ENCODE results near the gene MYLIP. TPM values are rescaled to one million over a fixed set of nuclear protein-coding genes. Genes with fewer than 3 reads are reported as not detected.

Gene MYLIP
- polyA plus RNA-seq, 6 donors from 2014 or later: 90.6 to 241 (median 177) TPM

GRCh38 chr6:16136091-16136490 lies 7.2 kb downstream of the MYLIP start:
- Mint-ChIP-seq H3K27me3 (no peaks in the 10 kb centered on the region), H3K27ac (peak overlapping the region in 1 of 6 donors; percentile 45), H3K4me1 (peaks cover 57 to 70% (median 67%) of the 10 kb centered on the region in 3 donors), H3K36me3 (peaks cover 23% of the 10 kb centered on the region in 2 donors), H3K4me3 (peak overlapping the region in 5 of 8 donors; percentile 15 to 78 (median 30)), H3K9me3 (no peaks in the 10 kb centered on the region)
- ATAC-seq (ENCODE audit: low read depth in 2 of 2): no peak
- DNase-seq: no peak

GRCh38 chr6:16136621-16137450 lies 8.0 kb downstream of the MYLIP start:
- Mint-ChIP-seq H3K27me3 (no peaks in the 10 kb centered on the region), H3K4me1 (peaks cover 57 to 70% (median 65%) of the 10 kb centered on the region in 3 donors), H3K9me3 (no peaks in the 10 kb centered on the region), H3K4me3 (peak overlapping the region; percentile 26 to 78 (median 46)), H3K36me3 (peaks cover 28 to 29% of the 10 kb centered on the region in 2 donors), H3K27ac (peak overlapping the region in 1 of 6 donors; percentile 45)
- peak; percentile 21 to 50 for ATAC-seq (ENCODE audit: low read depth in 2 of 2)
- DNase-seq: no peak

DNA sequence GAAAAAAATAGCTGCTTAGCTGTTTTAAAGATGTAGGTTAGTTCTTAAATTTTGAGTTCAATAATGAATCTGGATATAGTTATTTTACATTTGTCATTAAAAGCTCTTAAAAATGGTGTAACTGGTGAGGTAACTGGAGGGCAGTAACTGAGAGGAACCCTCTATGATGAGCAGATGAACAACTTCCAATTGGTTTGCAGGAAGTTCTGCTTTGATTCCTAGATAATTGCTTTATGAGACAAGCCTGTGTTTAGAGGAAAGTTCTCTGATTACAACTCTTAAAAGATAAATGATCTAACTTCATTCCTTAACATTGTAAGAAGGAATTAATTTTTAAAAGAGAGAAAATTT lies 8.5 kb downstream of the MYLIP start:
- ATAC-seq (ENCODE audit: low read depth in 2 of 2): no peak
- H3K9me3 Mint-ChIP-seq: no peaks in the 10 kb centered on the region
- peaks cover 34 to 35% of the 10 kb centered on the region in 2 donors for H3K36me3 Mint-ChIP-seq
- peak overlapping the region in 6 of 8 donors; percentile 40 to 78 (median 56) for H3K4me3 Mint-ChIP-seq
- H3K27ac Mint-ChIP-seq: peak overlapping the region in 1 of 6 donors; percentile 45
- DNase-seq: no peak
- H3K27me3 Mint-ChIP-seq: no peaks in the 10 kb centered on the region
- peaks cover 57 to 69% (median 61%) of the 10 kb centered on the region in 3 donors for H3K4me1 Mint-ChIP-seq

DNA sequence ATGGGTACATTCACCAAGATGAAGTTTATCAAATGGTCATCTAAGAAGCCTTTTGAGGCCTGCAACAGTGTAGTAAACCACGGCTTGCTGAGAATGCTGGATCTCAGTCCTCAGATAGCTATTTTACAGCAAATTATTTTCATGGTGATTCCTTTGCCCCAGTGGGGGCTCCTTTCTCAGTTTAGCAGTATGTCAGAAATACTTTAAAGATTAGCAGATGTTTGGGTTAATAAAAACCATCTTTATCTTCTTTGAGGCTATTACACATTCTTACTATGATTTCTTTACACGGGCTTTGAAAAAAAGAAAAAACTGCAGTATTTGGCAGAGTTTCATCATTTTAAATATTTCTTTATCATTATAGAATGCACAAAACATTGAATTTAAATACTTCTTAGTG lies 10.7 kb downstream of the MYLIP start:
- H3K4me3 Mint-ChIP-seq: no peak overlapping the region
- peaks cover 34 to 36% of the 10 kb centered on the region in 2 donors for H3K36me3 Mint-ChIP-seq
- ATAC-seq (ENCODE audit: low read depth in 2 of 2) (no peak), DNase-seq (no peak)
- H3K27me3 Mint-ChIP-seq: no peaks in the 10 kb centered on the region
- peaks cover 42 to 52% (median 43%) of the 10 kb centered on the region in 3 donors for H3K4me1 Mint-ChIP-seq
- no peaks in the 10 kb centered on the region for H3K9me3 Mint-ChIP-seq
- H3K27ac Mint-ChIP-seq: peak overlapping the region in 1 of 6 donors; percentile 36

- no peaks in the 10 kb centered on the region for H3K9me3 Mint-ChIP-seq
- H3K27me3 Mint-ChIP-seq: no peaks in the 10 kb centered on the region
- DNase-seq (no peak), ATAC-seq (ENCODE audit: low read depth in 2 of 2) (no peak)
- no peak overlapping the region for H3K4me3 Mint-ChIP-seq
- H3K36me3 Mint-ChIP-seq: peaks cover 34 to 46% of the 10 kb centered on the region in 2 donors
- peaks cover 33 to 43% (median 35%) of the 10 kb centered on the region in 3 donors for H3K4me1 Mint-ChIP-seq
- peak overlapping the region in 3 of 6 donors; percentile 0 to 84 (median 83) for H3K27ac Mint-ChIP-seq
These were observed 11.7 kb downstream of the MYLIP start for GRCh38 chr6:16140607-16141006.

- ATAC-seq (ENCODE audit: low read depth in 2 of 2) (no peak), DNase-seq (no peak)
- Mint-ChIP-seq H3K4me1 (peaks cover 28 to 37% (median 34%) of the 10 kb centered on the region in 3 donors), H3K27me3 (no peaks in the 10 kb centered on the region), H3K27ac (peak overlapping the region in 1 of 6 donors; percentile 10), H3K36me3 (peaks cover 34 to 54% of the 10 kb centered on the region in 2 donors), H3K9me3 (no peaks in the 10 kb centered on the region), H3K4me3 (peak overlapping the region in 1 of 8 donors; percentile 21)
These were observed 12.6 kb downstream of the MYLIP start for GRCh38 chr6:16141514-16141913.

DNA sequence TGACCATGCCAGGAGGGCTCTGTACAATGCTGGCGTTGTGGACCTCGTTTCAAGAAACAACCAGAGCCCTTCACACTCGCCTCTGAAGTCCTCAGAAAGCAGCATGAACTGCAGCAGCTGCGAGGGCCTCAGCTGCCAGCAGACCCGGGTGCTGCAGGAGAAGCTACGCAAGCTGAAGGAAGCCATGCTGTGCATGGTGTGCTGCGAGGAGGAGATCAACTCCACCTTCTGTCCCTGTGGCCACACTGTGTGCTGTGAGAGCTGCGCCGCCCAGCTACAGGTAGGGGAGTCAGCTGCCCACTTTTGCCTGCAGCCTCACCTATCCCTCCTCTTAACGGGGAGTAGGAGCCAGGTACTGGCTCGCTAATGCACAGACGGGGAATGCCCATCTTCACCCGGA lies 16.2 kb downstream of the MYLIP start:
- H3K27ac Mint-ChIP-seq: no peak overlapping the region
- H3K9me3 Mint-ChIP-seq: no peaks in the 10 kb centered on the region
- no peaks in the 10 kb centered on the region for H3K27me3 Mint-ChIP-seq
- DNase-seq (no peak), ATAC-seq (ENCODE audit: low read depth in 2 of 2) (peak in 1 of 2 donors; percentile 9)
- H3K36me3 Mint-ChIP-seq: peaks cover 50 to 62% of the 10 kb centered on the region in 2 donors
- no peak overlapping the region for H3K4me3 Mint-ChIP-seq
- H3K4me1 Mint-ChIP-seq: peaks cover 15 to 19% (median 18%) of the 10 kb centered on the region in 3 donors

GRCh38 chr6:16146028-16146427 lies 17.1 kb downstream of the MYLIP start:
- Mint-ChIP-seq H3K27me3 (no peaks in the 10 kb centered on the region), H3K4me1 (peaks cover 5 to 13% (median 13%) of the 10 kb centered on the region in 3 donors), H3K27ac (peak overlapping the region in 1 of 6 donors; percentile 17), H3K36me3 (peaks cover 49 to 63% of the 10 kb centered on the region in 2 donors), H3K9me3 (no peaks in the 10 kb centered on the region), H3K4me3 (no peak overlapping the region)
- ATAC-seq (ENCODE audit: low read depth in 2 of 2): no peak
- no peak for DNase-seq

DNA sequence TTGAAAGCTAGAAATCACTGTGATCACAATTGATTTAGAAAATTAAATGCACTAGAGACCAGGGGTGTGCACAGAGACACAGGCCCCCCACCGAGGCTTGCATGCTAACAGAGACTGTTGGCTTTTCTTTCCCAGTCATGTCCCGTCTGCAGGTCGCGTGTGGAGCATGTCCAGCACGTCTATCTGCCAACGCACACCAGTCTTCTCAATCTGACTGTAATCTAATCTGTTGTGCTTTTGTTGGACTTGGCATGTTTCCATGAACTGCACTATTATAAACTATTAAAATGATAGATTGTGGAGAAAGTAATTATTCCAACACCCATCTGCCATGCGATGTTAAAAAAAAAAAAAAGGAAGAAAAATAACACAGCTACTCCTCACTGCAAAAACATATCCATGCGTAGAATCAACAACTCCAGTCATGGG lies 17.7 kb downstream of the MYLIP start:
- no peak for DNase-seq
- H3K9me3 Mint-ChIP-seq: no peaks in the 10 kb centered on the region
- peaks cover 5 to 13% (median 10%) of the 10 kb centered on the region in 3 donors for H3K4me1 Mint-ChIP-seq
- H3K4me3 Mint-ChIP-seq: no peak overlapping the region
- H3K27me3 Mint-ChIP-seq: no peaks in the 10 kb centered on the region
- peak overlapping the region in 2 of 6 donors; percentile 17 to 61 for H3K27ac Mint-ChIP-seq
- H3K36me3 Mint-ChIP-seq: peaks cover 46 to 60% of the 10 kb centered on the region in 2 donors
- ATAC-seq (ENCODE audit: low read depth in 2 of 2): no peak

DNA sequence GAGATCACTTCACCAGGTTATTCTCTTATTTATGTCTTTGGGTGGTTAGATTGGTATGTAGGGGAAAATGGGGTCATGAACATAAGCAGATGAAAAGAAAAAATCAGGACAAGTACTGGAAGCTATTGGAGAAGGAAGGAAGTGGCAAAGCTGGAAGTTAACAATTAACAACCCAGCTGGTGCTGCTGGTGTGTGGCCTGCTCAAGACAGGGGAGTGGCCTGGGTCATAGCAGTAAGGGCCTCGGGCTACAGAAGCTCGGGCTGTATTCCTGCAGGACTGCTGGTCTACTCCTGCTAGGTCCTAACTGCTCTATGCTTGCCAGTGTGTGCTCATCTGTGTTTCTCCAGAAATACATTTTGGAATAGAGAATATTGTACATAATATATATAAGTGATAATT lies 19.6 kb downstream of the MYLIP start:
- H3K27ac Mint-ChIP-seq: peak overlapping the region in 2 of 6 donors; percentile 3 to 39
- DNase-seq: no peak
- no peaks in the 10 kb centered on the region for H3K27me3 Mint-ChIP-seq
- H3K36me3 Mint-ChIP-seq: peaks cover 42 to 43% of the 10 kb centered on the region in 2 donors
- ATAC-seq (ENCODE audit: low read depth in 2 of 2): peak in 1 of 2 donors; percentile 33
- no peaks in the 10 kb centered on the region for H3K9me3 Mint-ChIP-seq
- peaks cover 0 to 13% (median 7%) of the 10 kb centered on the region in 3 donors for H3K4me1 Mint-ChIP-seq
- H3K4me3 Mint-ChIP-seq: no peak overlapping the region

- DNase-seq (no peak), ATAC-seq (ENCODE audit: low read depth in 2 of 2) (no peak)
- H3K4me1 Mint-ChIP-seq: peaks cover 0 to 13% (median 7%) of the 10 kb centered on the region in 3 donors
- no peak overlapping the region for H3K4me3 Mint-ChIP-seq
- H3K36me3 Mint-ChIP-seq: peaks cover 44 to 51% of the 10 kb centered on the region in 2 donors
- no peaks in the 10 kb centered on the region for H3K9me3 Mint-ChIP-seq
- H3K27me3 Mint-ChIP-seq: no peaks in the 10 kb centered on the region
- H3K27ac Mint-ChIP-seq: peak overlapping the region in 3 of 6 donors; percentile 8 to 76 (median 55)
These were observed 20.4 kb downstream of the MYLIP start for GRCh38 chr6:16149305-16149704.

DNA sequence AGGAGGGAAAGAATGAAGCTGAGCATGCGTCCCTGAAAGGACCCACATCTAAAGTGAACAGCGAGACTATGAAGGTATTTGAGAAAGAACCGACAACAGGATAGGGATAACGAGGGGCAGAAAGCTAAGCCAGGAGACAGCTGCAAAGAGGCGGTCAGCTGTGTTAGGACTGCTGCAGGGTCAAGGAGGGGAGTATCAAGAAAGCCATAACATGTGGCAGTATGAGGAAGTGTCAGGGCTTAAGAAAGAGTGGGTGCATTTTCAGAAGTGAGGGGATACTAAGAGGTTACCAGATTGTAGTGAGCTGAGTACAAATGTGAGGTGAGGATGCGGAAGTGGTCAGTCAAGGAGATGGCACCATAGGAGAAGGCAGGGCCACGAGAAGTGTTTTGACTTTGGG lies 21.2 kb downstream of the MYLIP start:
- H3K27me3 Mint-ChIP-seq: no peaks in the 10 kb centered on the region
- no peak for DNase-seq
- peak overlapping the region in 2 of 6 donors; percentile 16 to 55 for H3K27ac Mint-ChIP-seq
- H3K4me1 Mint-ChIP-seq: peaks cover 0 to 13% (median 7%) of the 10 kb centered on the region in 3 donors
- ATAC-seq (ENCODE audit: low read depth in 2 of 2): no peak
- H3K9me3 Mint-ChIP-seq: peaks cover 0 to 2% (median 1%) of the 10 kb centered on the region in 7 donors
- H3K36me3 Mint-ChIP-seq: peaks cover 43 to 59% of the 10 kb centered on the region in 2 donors
- H3K4me3 Mint-ChIP-seq: no peak overlapping the region

GRCh38 chr6:16153211-16153820 lies 24.4 kb downstream of the MYLIP start:
- DNase-seq: no peak
- Mint-ChIP-seq H3K27ac (no peak overlapping the region), H3K27me3 (no peaks in the 10 kb centered on the region), H3K9me3 (peaks cover 2 to 16% (median 11%) of the 10 kb centered on the region in 7 donors), H3K4me3 (no peak overlapping the region), H3K4me1 (peaks cover 0 to 13% (median 2%) of the 10 kb centered on the region in 3 donors), H3K36me3 (peaks cover 24 to 77% of the 10 kb centered on the region in 2 donors)
- ATAC-seq (ENCODE audit: low read depth in 2 of 2): no peak

Measured in naive B cell (primary cell).